SK-N-SH (cell line): ENCODE results near the gene RFFL. TPM values are rescaled to one million over a fixed set of nuclear protein-coding genes. Genes with fewer than 3 reads are reported as not detected.

Source experiments
- CTCF ChIA-PET: fragments of 300-600, 350-600 bp; formaldehyde crosslinking; extraction: SDS; loops from one replicate; lab custom pipeline; 2021; lab: Yijun Ruan, JAX
- POLR2A ChIA-PET: fragments of 350-600 bp; sonication (Branson Sonifier 250); formaldehyde crosslinking; extraction: SDS; loops from one replicate; lab custom pipeline; 2020; ENCODE audit warnings: antibody characterized with exemption, inconsistent platforms; lab: Yijun Ruan, JAX
- DNase-seq: peaks from one replicate; pipeline ENCODE4 v3.0.0; 2012
- H2AFZ ChIP-seq: fragments of 200-600 bp; sonication (generic); 2 replicates; pipeline ENCODE4 v1.8.1; 2016; ENCODE audit warnings: antibody characterized with exemption, mild to moderate bottlenecking, low read depth
- H3F3A ChIP-seq: fragments of 200-600 bp; sonication (generic); replicated peaks from 2 replicates; pipeline ENCODE3; 2016; ENCODE audit warnings: antibody characterized with exemption, mild to moderate bottlenecking; ENCODE audit not compliant: insufficient read depth
- H3K27ac ChIP-seq, 2 experiments: fragments of 200-500 bp in 1 of 2; fragments of 200-600 bp in 1 of 2; sonication (Bioruptor generic) in 1 of 2; sonication (generic), shearing (Covaris generic) in 1 of 2; 2 replicates each; pipeline versions ENCODE4 v1.5.1 to v1.6.1; 2014 to 2016; ENCODE audit warnings: low read depth in 2 of 2, inconsistent platforms in 1 of 2, low read length in 1 of 2, mild to moderate bottlenecking in 1 of 2, mixed read lengths in 1 of 2
- H3K27me3 ChIP-seq: fragments of 200-600 bp; sonication (generic), shearing (Covaris generic); 2 replicates; pipeline ENCODE4 v1.6.1; 2016; ENCODE audit warnings: mixed run types; ENCODE audit not compliant: insufficient read depth
- H3K36me3 ChIP-seq, 2 experiments: fragments of 200-500 bp in 1 of 2; fragments of 200-600 bp in 1 of 2; sonication (Bioruptor generic) in 1 of 2; sonication (generic) in 1 of 2; replicated peaks in 1 of 2; 2 replicates each; pipeline versions ENCODE3 to v1.5.1; 2014 to 2016; ENCODE audit warnings: low read length in 1 of 2, mild to moderate bottlenecking in 1 of 2; ENCODE audit not compliant: insufficient read depth in 2 of 2, control insufficient read depth in 1 of 2
- H3K4me1 ChIP-seq, 2 experiments: fragments of 200-500 bp in 1 of 2; fragments of 200-600 bp in 1 of 2; sonication (Bioruptor generic) in 1 of 2; sonication (generic), shearing (Covaris generic) in 1 of 2; 2 replicates each; pipeline versions ENCODE4 v1.5.1 to v1.6.1; 2014 to 2016; ENCODE audit warnings: low read depth in 1 of 2, low read length in 1 of 2, mixed run types in 1 of 2; ENCODE audit not compliant: insufficient read depth in 2 of 2, control insufficient read depth in 1 of 2
- H3K4me2 ChIP-seq: fragments of 200-600 bp; sonication (generic), shearing (Covaris generic); 2 replicates; pipeline ENCODE4 v1.6.1; 2017; ENCODE audit warnings: mixed run types
- H3K4me3 ChIP-seq, 2 experiments: fragments of 200-500 bp in 1 of 2; fragments of 200-600 bp in 1 of 2; sonication (Bioruptor generic) in 1 of 2; sonication (generic), shearing (Covaris generic) in 1 of 2; 2 replicates each; pipeline versions ENCODE4 v1.5.1 to v1.8.1; 2014 to 2016; ENCODE audit warnings: low read depth in 2 of 2, inconsistent platforms in 1 of 2, low read length in 1 of 2, mild to moderate bottlenecking in 1 of 2, mixed read lengths in 1 of 2, moderate library complexity in 1 of 2
- H3K79me2 ChIP-seq: fragments of 200-600 bp; sonication (generic); 2 replicates; pipeline ENCODE4 v1.8.1; 2017; ENCODE audit warnings: mild to moderate bottlenecking; ENCODE audit not compliant: insufficient read depth
- H3K9ac ChIP-seq: fragments of 200-600 bp; sonication (generic); 2 replicates; pipeline ENCODE4 v1.6.1; 2017; ENCODE audit warnings: mixed run types
- H3K9me2 ChIP-seq: fragments of 200-600 bp; sonication (generic); 2 replicates; pipeline ENCODE4 v1.6.1; 2017; ENCODE audit warnings: mixed run types
- H3K9me3 ChIP-seq: fragments of 200-600 bp; sonication (generic); 2 replicates; pipeline ENCODE4 v1.6.1; 2017; ENCODE audit warnings: mixed run types, mild to moderate bottlenecking, moderate library complexity
- H4K20me1 ChIP-seq: fragments of 200-600 bp; sonication (generic); 2 replicates; pipeline ENCODE4 v1.6.1; 2017; ENCODE audit warnings: mild to moderate bottlenecking, mixed run types; ENCODE audit not compliant: insufficient read depth
- CHD2 ChIP-seq: fragments of 150-350 bp; IDR thresholded peaks from 2 replicates; pipeline ENCODE4 v1.6.1; 2018; ENCODE audit warnings: low read length; ENCODE audit not compliant: partially characterized antibody
- CTCF ChIP-seq: fragments of 200-600 bp; sonication (generic); IDR thresholded peaks from 2 replicates; pipeline ENCODE4 v1.6.1; 2017; ENCODE audit warnings: antibody characterized with exemption, mild to moderate bottlenecking, moderate library complexity
- ELF1 ChIP-seq: IDR thresholded peaks from 2 replicates; pipeline ENCODE4 v1.4.0; 2012
- EP300 ChIP-seq, 2 experiments: IDR thresholded peaks; 2 replicates each; pipeline versions ENCODE4 v1.4.0 to v1.6.1; 2012; ENCODE audit warnings: borderline replicate concordance in 1 of 2, low read depth in 1 of 2, low read length in 1 of 2
- EZH2phosphoT487 ChIP-seq: fragments of 200-600 bp; sonication (generic); IDR thresholded peaks from 2 replicates; pipeline ENCODE4 v1.6.1; 2017; ENCODE audit warnings: low read depth, mixed run types, mild to moderate bottlenecking, antibody characterized with exemption, moderate library complexity, borderline replicate concordance
- FOSL2 ChIP-seq: IDR thresholded peaks from 2 replicates; pipeline ENCODE4 v1.4.0; 2012; ENCODE audit warnings: low read depth, mild to moderate bottlenecking, moderate library complexity, borderline replicate concordance
- GABPA ChIP-seq: IDR thresholded peaks from 2 replicates; pipeline ENCODE4 v1.4.0; 2012; ENCODE audit warnings: low read depth, mild to moderate bottlenecking
- GATA2 ChIP-seq: sonication (generic); formaldehyde crosslinking; IDR thresholded peaks from 2 replicates; pipeline ENCODE4 v1.5.0; 2020; ENCODE audit warnings: mild to moderate bottlenecking, missing genetic modification reagents
- MXI1 ChIP-seq: IDR thresholded peaks from 2 replicates; pipeline ENCODE4 v1.6.1; 2012; ENCODE audit warnings: mild to moderate bottlenecking, low read depth, low read length, improper control_type of control experiment
- NFIC ChIP-seq: IDR thresholded peaks from 2 replicates; pipeline ENCODE4 v1.4.0; 2012; ENCODE audit warnings: borderline replicate concordance
- NRF1 ChIP-seq: IDR thresholded peaks from 2 replicates; pipeline ENCODE4 v1.6.1; 2012; ENCODE audit warnings: low read depth, mild to moderate bottlenecking, low read length
- RAD21 ChIP-seq: IDR thresholded peaks from 2 replicates; pipeline ENCODE4 v1.6.1; 2012; ENCODE audit warnings: mild to moderate bottlenecking, low read length
- REST ChIP-seq: IDR thresholded peaks from 2 replicates; pipeline ENCODE4 v1.6.1; 2012; ENCODE audit warnings: mild to moderate bottlenecking, low read depth, low read length, moderate library complexity
- RFX5 ChIP-seq: IDR thresholded peaks from 2 replicates; pipeline ENCODE4 v1.6.1; 2012; ENCODE audit warnings: mild to moderate bottlenecking, improper control_type of control experiment, low read length
- RXRA ChIP-seq: IDR thresholded peaks from 2 replicates; pipeline ENCODE4 v1.4.0; 2012; ENCODE audit warnings: low read depth, mild to moderate bottlenecking, borderline replicate concordance
- TAF1 ChIP-seq: IDR thresholded peaks from 2 replicates; pipeline ENCODE4 v1.6.1; 2012; ENCODE audit warnings: low read depth, mild to moderate bottlenecking, low read length, moderate library complexity, borderline replicate concordance
- TEAD4 ChIP-seq: IDR thresholded peaks from 2 replicates; pipeline ENCODE4 v1.4.0; 2012; ENCODE audit warnings: mild to moderate bottlenecking, borderline replicate concordance; ENCODE audit not compliant: insufficient read depth
- USF2 ChIP-seq: fragments of 150-350 bp; IDR thresholded peaks from 2 replicates; pipeline ENCODE4 v1.6.1; 2017; ENCODE audit warnings: antibody characterized with exemption, low read length, low read depth, borderline replicate concordance
- WGBS: methylation state at CpG from one replicate; pipeline ENCODE4 v1.1.6; 2017; ENCODE audit warnings: low lambda C conversion rate; 5-methylcytosine and 5-hydroxymethylcytosine counted together
- polyA plus RNA-seq, 3 experiments: library from polyadenylated mRNA; depleted of rRNA; stranded (reverse); fragments of >200 nt; gene quantifications; 2 replicates each; pipeline ENCODE4 v1.2.3, GENCODE V29; 2012

RFFL gene
- polyA plus RNA-seq, 1 of the 3 experiments (the other 2 are of a cell fraction), result 10.1 TPM

GRCh38 chr17:35069311-35069710 lies 5.8 kb upstream of the RFFL start:
- no peaks in the 10 kb centered on the region for H3K36me3 ChIP-seq
- WGBS, result 75% methylated on average over 2 of the region's 2 CpGs
- H3K9ac ChIP-seq, result no peak overlapping the region
- H3K4me3 ChIP-seq, result no peak overlapping the region
- no peaks in the 10 kb centered on the region for H3K27me3 ChIP-seq
- ChIA-PET CTCF (interaction anchor here (0.8 to 1.5 kb wide), 4 partner anchors 12 to 527 kb away, joined by 3 to 4 read pairs (median 3); no protein-coding TSS in a partner anchor), POLR2A (no interaction called here)
- H3K27ac ChIP-seq, result no peak overlapping the region
- no peak overlapping the region for H2AFZ ChIP-seq
- TF ChIP-seq RAD21 (no peak), REST (no peak), RXRA (no peak), NRF1 (no peak), FOSL2 (no peak), NFIC (no peak), GABPA (no peak)
- H3K4me2 ChIP-seq, result no peak overlapping the region
- no peaks in the 10 kb centered on the region for H3K9me3 ChIP-seq
- H4K20me1 ChIP-seq, result no peaks in the 10 kb centered on the region
- DNase-seq, result no peak
- peaks cover 60% of the 10 kb centered on the region for H3K79me2 ChIP-seq
- no peaks in the 10 kb centered on the region for H3K9me2 ChIP-seq
- peaks cover 2 to 10% of the 10 kb centered on the region in 2 experiments; a peak in 1 of 4 replicates for H3K4me1 ChIP-seq
- H3F3A ChIP-seq, result peaks cover 4% of the 10 kb centered on the region

DNA sequence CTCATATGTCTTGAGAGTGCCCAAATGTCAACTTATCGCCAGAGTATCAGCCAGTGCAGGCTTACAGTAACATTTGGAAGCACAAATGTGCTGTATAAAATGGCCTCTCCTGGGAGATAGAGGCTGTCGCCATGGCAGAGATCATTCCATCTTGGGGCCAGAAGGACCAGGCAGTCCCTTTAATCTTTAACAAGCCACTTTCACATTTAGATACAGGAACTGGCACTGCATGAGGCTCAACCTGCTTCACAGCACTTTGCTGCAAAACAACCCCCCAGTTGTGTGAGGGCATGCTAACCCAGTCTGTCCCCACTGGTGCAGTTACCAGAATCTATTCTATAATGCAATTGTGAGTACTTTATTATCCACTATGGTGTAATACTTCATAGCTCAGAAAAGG lies 4.7 kb upstream of the RFFL start:
- H3K9ac ChIP-seq, result no peak overlapping the region
- TF ChIP-seq EP300 (IDR thresholded peaks at IDR 0.05; ENCODE audit: borderline replicate concordance in 1 of 2, low read depth in 1 of 2, low read length in 1 of 2) (no peak), CHD2 (no peak), TAF1 (no peak), USF2 (no peak), MXI1 (no peak), ELF1 (no peak), EZH2phosphoT487 (no peak), RFX5 (no peak), TEAD4 (no peak), NRF1 (no peak), GATA2 (CRISPR knock-in tag) (no peak), CTCF (no peak)
- TF ChIP-seq, all 33 proteins: peak for 0
- Histone ChIP-seq H3K4me1 (peaks cover 4 to 17% of the 10 kb centered on the region in 2 experiments; a peak in 2 of 4 replicates), H3K27ac (no peak overlapping the region), H4K20me1 (no peaks in the 10 kb centered on the region), H3K9me3 (no peaks in the 10 kb centered on the region), H3K9me2 (no peaks in the 10 kb centered on the region), H3K36me3 (no peaks in the 10 kb centered on the region), H3K4me2 (no peak overlapping the region), H3K4me3 (no peak overlapping the region), H2AFZ (no peak overlapping the region), H3K27me3 (no peaks in the 10 kb centered on the region), H3K79me2 (peaks cover 60% of the 10 kb centered on the region), H3F3A (peaks cover 12% of the 10 kb centered on the region)
- CTCF ChIA-PET, result interaction anchor here (1.5 kb wide), 1 partner anchor 526 kb away, joined by 4 read pairs; no protein-coding TSS in a partner anchor
- DNase-seq, result no peak
- POLR2A ChIA-PET, result no interaction called here
- WGBS, result 93% methylated on average over 2 of the region's 2 CpGs
